Germinal center (tissue), 1 donor: ENCODE measurements around the gene SATL1.
"Not testable (repeated sequence)": the region's sequence is repeated elsewhere in the genome, so short reads cannot be mapped to it uniquely, and the experiment has no call there.

Experiments used
- DNase-seq: peaks from one replicate; pipeline ENCODE4 v3.0.0; 2012; ENCODE audit warnings: mixed read lengths, low spot score

The SATL1 gene, protein sequence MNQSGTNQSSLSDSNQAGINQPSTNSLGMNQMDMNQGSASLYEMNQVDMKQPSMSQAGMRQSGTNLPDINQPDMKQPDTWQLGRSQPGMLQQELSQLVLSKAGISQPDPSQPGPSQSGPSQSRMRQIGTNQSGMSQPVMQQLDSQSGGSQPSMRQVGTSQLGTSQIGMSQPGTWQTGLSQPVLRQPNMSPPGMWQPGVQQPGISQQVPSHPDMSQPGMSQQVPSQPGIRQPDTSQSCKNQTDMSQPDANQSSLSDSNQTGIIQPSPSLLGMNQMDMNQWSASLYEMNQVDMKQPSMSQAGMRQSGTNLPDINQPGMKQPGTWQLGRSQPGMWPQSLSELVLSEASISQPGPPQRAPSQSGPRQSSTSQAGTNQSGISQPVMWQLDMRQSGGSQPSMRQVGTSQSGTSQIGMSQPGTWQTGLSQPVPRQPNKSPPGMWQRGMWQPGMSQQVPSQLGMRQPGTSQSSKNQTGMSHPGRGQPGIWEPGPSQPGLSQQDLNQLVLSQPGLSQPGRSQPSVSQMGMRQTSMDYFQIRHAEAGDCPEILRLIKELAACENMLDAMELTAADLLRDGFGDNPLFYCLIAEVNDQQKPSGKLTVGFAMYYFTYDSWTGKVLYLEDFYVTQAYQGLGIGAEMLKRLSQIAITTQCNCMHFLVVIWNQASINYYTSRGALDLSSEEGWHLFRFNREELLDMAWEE

DNA sequence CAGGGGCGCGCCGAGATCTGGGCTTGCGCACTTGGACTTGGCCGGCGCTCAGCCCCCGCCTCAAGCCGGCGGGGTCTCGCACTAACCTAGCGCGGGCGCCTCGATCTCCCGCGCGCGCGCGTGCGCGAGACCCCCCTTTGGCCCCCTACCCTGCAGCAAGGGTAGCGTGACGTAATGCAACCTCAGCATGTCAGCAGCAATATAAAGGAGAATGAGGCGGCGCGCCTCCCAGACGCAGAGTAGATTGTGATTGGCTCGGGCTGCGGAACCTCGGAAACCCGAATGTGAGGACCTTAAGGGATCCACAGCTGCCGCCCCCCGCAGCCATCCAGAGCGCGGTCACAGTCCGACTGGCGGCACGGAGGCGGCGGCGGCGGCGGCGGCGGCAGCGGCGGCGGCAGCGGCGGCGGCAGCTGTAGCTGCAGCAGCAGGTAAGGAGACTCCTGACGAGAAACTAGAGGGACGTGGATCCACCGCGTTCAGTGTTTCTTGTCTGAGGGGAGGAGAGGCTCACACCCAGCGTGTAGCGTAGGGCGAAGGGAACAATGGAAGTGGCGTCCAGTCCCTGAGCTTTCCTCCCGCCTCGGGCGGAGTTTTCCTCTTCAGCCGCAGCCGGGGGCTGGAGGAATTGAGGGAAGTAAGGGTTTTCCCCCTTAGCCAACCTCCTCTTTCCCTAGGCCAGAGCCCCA, at the start of gene SATL1, which contains the start of gene ZNF711:
TSS of gene SATL1 (minus strand) at position 19 of the 689 bp plus-strand sequence. CDS start 134,811 bp downstream, outside the sequence.
TSS of gene ZNF711 (plus strand) at position 231 of the 689 bp plus-strand sequence. CDS start 3,582 bp downstream, outside the sequence.
- peak; percentile 14 for DNase-seq

DNA sequence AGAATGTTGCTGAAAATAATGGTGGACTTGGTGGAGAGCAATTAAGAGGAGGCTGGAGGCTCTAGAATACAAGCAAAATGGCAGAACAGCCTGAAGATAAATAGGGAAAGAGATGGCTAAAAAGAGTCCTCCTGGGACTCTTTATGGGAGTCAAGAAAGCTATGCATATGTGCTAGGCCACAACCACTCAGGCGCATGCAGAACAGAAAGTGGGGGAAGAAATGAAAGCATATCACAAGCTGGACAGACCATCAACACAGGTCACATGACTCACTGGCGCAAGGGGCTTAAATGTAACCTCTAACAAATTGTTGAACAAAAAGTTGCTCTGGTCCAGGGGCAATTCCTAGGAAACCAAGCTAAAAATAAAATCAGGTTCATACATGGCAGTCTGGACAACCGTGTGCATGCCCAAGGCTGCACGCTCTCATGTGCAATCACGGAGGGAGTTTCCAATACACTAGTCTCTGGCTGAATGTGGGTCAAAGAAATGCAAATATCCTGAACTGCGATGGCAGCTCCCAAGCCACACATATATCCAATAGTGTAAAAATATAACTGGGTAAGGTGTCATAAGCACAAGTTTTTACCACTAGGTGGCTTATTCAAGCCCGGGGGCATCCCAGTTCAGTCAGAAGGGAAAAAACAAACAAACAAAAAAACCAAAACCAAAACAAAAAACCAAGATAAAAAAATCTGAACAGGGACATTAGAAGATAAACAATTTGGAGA, 45.6 kb upstream of the SATL1 start:
- no peak for DNase-seq

DNA sequence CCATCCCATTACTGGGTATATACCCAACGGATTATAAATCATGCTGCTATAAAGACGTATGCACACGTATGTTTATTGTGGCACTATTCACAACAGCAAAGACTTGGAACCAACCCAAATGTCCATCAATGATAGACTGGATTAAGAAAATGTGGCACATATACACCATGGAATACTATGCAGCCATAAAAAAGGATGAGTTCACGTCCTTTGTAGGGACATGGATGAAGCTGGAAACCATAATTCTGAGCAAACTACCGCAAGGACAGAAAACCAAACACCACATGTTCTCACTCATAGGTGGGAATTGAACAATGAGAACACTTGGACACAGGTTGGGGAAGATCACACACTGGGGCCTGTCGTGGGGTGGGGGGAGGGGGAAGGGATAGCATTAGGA, 41.7 kb upstream of the SATL1 start:
- not testable (repeated sequence) for DNase-seq

DNA sequence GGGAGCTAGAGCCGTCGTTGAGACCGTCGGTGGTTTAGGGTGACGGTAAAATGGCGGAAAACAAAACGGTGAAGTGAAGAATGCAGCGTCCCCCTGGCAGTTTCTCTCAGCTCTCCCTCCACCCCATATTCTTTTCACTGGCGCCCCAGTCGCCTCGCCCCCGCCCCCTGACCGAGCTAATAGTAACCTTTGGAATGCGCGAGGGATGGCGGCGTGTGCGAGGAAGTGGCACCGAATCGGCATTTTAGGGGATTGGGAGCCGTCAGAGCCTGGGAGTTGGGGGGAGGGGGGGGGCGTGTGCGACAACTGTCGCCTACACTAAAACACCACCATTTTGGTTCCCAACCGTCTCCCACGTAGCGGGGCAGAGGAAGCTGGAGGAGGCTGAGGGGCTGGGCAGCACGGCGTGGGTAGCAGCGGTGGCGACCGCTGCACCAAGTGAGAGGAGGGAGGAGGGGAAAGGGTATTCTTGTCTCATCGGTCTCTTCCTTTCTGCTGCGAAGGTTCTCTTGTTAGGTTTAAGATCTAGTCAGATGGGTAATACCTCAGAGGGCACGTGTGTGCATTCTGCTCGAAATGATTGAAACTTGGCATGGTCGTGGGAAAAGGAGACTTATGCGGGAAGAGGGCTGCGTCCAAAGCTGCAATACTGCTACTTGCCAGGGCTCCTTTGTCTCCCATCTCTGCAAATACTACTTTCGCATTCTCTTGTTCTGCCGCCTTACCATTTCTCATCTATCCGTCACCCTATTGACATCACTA, 1.1 kb upstream of the SATL1 start:
- peak; percentile 1 for DNase-seq

DNA sequence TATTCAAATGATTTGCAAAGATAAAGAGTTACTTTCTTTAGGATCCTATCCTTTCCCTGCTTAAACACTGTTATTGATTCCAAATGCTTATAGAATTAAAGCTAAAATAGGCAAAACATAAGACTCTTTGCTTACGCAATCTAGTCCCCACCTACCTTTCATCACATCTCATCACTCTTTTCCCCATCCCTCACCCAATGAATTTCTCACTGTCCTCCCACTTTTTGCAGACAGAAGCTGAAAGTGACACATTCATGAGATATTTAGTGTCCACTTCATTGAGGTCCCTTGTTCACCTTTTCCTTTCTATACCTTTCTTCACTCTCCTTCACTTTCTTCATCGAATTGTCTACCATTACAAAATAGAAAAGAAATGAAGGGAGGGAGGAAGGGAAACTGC, 424 bp downstream of the SATL1 start:
- DNase-seq: peak; percentile 2

DNA sequence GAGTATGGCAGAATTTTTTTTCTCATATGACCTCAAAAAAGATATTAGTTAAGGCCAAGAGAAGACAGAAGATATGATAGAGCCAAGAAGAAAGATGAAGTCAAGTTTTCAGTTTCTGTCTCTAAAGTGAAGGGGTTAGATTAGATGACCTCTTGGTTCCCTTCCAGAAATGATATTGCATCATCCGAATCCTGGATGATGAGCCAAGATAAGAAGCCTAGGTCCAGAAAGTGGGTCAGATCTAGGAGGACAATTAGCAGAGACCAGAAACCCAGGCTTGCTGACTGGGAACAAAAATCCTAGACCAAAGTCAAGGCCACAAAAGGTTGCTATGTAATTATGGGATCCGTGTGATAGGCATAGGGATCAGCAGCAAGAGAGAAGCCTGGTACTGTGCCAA, 20.2 kb downstream of the SATL1 start:
- DNase-seq: no peak

DNA sequence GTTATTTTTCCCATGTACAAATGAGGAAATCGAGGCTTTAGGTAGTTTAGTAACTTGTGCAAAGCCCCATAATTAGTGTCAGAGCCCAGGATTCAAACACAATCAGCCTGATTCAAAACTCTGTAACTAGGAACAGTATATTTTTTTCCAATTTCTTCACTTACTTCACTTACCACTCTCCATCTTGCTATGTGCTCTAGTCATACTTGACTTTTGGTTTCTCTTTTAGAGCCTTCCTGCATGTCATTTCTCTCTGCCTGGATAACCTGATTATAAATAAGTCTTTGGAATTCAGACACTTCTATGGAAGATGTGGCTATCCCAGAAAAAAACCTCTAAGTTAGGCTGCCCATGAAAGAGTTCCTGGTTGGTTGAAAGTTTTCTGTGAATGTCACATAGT, 22.2 kb downstream of the SATL1 start:
- no peak for DNase-seq

DNA sequence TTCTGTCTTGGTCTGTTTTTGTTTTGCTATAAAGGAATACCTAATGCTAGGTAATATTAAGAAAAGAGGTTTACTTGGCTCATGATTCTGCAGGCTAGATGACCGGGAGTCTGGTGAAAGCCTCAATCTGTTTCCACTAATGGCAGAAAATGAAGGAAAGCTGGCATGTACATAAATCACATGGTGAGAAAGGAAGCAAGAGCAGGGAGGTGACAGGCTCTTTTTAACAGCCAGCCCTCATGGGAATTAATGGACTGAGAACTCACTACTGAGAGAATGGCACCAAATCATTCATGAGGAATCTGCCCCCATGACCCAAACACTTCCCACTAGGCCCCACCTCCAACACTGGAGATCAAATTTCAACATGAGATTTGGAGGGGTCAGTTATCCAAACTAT, 27.6 kb downstream of the SATL1 start:
- DNase-seq: no peak

DNA sequence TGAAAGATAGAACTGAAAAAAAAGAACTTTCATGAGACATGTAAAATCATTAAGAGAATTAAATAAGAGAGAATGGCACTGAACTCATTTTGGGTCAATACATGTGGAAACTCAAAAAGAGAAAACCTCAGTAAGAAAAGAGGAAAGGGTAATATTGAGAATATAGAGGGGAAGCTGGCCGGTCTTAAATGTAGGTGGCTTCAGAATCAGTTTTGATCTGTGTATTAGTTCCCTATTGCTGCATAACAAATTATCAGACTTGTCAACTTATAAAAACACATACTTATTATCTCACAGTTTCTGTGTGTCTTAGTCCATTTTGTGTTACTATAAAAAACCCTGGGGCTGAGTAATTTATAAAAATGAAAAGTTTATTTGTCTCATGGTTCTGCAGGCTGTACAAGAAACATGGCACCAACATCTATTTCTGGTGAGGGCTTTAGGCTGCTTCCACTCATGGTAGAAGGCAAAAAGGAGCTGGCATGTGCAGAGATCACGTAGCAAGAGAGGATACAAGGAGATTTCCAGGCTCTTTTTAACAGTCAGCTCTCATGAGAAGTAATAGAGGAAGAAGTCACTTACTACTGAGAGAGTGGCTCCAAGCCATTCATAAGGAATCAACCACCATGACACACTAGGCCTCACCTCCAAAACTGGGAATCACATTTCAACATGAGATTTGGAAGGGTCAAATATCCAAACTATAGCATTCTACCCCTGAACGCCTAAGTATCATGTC, 29.6 kb downstream of the SATL1 start:
- DNase-seq: no peak

DNA sequence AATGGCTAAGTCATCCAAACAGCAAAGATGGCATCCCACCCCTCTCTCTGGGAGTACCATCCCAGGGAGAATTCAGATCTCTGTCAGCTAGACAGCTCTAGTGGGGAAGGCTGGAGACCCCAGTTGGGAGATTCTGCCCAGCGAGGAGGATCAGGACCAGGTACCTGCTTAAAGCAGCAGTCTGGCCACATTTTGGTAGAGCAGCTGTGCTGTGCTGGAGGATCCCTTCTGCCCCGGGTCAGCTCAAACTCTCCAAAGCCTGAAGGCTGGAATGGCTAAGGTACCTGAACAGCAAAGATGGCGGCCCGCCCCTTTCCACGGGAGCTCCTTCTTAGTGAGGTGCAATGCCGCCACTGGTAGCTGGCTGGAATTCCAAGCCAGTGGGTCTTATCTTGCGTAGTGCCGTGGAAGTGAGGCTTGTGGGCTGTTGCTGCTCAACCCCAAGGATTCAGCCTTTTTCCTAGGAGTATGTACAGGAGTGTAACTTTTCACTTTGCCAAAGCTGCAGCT, 40.1 kb downstream of the SATL1 start:
- DNase-seq: no peak

DNA sequence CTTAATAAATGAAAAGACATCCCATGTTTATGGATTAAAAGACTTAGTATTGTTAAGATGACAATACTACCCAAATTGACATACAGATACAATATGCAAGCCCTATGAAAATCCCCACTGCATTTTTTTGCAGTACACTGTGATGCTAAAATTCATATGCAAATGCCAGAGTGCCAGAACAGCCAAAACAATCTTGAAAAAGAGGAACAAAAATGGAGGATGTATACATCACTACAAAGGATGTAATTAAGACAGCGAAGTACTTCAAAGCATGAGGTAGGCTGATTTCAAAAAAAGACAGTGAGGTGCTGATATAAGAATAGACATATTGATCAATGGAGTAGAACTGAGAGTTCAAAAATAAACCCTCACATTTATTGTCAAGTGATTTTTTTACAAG, 47.3 kb downstream of the SATL1 start:
- no peak for DNase-seq

DNA sequence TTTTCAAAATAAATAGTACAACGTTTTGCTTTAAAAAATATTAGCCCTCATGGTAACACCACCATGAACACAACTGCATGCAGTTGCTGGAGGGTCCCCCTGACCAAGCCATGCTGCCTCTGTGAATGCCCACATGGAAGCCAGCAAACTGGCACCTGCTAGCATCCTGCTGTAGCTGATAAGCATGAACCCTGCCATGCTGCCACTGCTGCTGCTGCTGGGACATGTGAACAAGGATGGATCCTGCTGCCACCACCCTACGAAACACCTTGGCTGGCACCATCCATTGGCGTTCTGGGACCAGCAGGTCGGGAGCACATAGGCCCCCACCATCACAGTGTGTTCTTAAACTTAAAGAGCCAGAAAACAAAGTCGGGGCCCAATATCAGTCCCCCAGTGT, 83.9 kb downstream of the SATL1 start:
- DNase-seq: no peak

DNA sequence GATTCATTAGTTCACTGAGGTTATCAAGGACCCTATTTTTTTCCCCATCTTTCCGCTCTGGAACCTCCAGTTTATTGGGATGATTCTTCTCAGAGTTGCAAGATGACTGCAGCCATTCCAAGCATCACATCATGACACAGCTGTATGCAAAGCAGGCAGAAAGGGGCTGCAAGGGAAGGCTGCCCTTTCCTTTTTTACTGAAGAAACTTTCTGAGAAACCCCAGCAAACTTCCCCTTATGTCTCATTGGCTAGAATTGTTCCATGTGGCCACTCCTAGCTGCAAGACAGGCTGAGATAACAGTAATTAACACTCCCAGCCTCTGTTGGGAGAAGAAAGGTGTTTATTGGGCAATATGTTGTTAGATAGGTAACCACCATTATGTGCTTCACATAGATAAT, 102.6 kb downstream of the SATL1 start:
- DNase-seq: no peak

DNA sequence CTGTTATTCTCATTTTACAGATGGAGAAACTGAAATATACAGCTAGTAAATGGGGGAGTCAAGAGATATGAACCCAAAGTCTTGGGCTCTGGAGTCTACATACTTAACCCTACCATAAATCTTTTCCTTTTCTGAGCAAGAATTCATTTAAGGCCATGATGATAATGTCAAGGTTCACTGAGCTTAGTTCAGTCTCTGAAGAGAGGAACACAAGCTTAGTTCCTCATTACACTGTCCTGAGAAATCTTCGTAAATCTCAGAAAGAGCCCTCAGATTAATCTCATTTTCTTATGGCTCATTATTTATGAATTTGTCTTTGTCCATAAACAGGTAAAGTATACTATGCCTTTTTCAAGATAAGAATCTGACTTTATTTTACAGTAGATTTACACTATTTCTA, 104.2 kb downstream of the SATL1 start:
- no peak for DNase-seq

DNA sequence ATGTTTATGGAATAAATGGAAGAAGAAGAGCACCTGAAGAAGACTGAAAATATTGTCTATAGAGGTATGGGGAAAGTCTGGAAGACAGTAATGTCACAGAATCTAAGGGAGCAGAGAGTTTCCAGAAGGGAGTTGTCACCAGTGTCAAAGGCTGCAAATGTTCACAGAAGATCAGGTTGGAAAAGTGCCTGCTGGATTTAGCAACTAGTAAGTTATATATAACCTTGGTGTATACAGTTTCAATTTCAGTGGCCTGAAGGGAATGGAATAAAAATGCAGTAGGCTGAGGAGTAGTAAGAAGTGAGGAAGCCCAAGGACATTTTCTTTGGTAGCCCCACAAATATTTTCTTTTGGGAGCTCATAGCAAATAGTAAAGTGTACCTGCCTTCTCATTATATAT, 107.2 kb downstream of the SATL1 start:
- DNase-seq: no peak

DNA sequence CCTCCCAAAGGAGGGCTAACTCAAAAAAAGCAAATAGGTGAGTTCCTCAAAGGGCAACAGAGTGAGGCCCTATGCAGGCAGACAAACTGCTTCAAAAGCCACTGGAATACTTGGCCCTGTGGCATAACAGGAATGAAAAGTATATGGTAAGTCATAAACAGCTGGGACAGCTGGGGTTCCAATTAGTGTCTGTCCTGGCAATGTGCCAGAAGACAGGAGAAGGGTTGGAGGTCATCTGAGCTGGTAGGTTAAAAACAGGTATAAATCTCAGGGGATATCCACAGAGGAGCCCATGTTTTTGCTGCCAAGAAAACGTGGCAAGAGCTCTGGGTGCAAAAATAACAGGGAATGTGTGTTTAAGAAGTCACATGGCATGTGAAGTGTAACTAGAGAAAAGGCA, 128.3 kb downstream of the SATL1 start:
- no peak for DNase-seq

DNA sequence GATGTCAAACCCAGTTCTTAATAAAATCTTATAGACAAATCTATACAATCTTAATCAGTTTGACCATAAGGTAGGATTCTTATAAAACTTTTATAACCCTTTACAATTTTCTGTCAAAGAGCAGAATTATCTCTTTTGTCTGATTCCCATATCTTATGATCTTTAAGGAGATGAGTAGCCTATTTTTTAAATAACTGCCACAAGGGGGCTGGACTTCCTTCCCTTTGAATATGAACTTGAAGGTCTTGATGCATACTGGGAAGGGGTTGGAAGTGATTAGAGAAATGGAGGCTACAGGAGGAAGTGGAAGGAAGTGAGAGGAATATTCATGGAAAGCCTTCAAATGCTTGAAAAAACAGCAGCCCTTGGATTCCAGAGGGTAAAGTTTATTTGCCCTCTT, 128.8 kb downstream of the SATL1 start:
- DNase-seq: no peak

DNA sequence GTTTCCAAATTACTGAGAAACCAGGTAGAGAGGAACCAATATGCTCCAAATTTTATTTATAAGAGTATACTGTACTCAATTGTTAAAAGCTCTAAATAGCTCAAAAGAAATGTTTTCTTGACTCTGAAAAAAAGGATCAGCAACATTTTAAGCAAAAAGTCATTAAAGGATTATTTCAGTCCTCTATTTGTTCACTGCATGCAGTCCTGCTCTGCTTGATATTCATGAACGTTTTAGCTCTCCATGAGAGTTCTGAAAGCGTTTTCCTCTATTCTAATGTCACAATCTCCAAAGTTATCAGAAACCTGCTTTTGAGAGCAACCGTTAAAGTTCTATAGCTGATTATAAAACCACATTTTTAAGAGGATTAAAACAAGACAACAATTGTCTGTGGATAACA, 129.4 kb downstream of the SATL1 start:
- no peak for DNase-seq

DNA sequence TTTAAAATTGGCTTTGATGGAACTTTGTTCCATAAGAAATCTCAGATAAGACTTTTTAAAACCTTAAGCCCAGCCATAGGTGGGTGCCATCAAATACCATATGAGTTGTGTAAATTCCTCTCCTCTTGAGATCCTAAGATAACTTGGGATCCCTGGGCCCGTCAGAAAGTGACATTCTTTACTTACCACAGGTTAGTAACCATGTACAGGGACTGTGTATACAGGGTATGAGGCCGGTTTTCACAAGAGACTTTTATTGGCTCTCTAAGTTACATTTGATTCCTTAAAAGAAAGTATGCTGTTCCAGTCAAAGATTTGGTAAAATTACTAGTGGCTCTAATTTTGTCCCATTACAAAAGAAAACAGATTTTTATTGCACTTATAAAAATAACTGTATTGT, 129.8 kb downstream of the SATL1 start:
- no peak for DNase-seq

DNA sequence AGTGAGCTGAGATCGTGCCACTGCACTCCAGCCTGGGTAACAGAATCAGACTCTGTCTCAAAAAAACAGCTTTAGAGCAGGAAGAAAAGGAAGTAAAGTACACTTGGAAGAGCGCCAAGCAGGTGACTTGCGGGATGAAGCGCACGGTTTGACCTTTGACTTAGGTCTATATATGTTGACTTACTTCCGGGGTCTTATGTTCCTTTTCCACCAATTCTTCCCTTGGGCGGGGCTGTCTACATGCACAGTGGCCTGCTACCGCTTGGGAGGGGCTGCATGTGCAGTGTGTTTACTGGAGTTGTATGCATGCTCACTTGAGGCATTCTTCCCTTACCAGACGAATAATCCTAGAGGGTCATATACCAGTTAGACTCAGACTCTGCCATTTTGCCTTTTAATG, 131.3 kb downstream of the SATL1 start:
- no peak for DNase-seq
